Body of pancreas (tissue), 4 donors: ENCODE results near the gene TST.

Source experiments
- POLR2A ChIP-seq, 3 donors: fragments of 450-650 bp; IDR thresholded peaks; one replicate each; pipeline ENCODE4 v1.6.1; 2016; ENCODE audit warnings: antibody characterized with exemption in 3 of 3, mild to moderate bottlenecking in 2 of 3
- TF ChIP-seq, protein P1 (sequence below), 7 experiments: fragments of 450-650 bp in 4 of 7; fragments of 200-600 bp in 3 of 7; sonication (generic) in 3 of 7; IDR thresholded peaks; one replicate each; pipeline ENCODE4 v1.5.1; 2016 to 2019; ENCODE audit warnings: antibody characterized with exemption in 7 of 7

DNA sequence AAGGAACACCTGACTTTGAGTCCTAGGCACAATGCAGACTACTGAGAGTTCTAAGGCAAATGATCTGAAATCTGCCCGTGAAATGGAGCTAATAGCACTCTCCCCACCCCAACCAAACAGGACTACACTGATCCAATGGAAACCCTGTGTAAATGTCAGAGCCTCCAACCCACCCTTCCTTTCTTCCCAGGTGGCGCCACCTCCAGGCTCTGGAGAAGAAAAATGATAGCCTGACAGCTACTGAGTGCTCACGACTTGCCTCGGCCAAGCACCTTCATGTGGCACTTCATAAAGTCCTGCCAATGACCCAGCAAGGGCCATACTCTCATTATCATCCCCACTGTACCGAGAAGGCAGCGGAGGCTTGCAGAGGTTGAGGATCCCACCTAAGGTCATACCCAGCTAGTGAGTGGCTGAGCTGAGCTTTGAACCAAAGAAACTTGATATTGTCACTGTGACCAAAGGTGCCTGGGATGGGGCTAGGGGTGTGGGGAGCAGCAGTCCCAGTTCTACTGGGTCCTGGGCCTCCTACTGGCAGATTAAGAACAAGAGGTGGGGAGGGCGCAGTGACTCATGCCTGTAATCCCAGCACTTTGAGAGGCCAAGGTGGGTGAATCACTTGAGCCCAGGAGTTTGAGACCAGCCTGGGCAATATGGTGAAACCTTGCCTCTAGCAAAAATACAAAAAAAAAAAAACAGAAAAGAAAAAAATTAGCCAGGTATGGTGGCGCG is 20.5 kb downstream of the TST start:
- TF ChIP-seq, protein P1, sequence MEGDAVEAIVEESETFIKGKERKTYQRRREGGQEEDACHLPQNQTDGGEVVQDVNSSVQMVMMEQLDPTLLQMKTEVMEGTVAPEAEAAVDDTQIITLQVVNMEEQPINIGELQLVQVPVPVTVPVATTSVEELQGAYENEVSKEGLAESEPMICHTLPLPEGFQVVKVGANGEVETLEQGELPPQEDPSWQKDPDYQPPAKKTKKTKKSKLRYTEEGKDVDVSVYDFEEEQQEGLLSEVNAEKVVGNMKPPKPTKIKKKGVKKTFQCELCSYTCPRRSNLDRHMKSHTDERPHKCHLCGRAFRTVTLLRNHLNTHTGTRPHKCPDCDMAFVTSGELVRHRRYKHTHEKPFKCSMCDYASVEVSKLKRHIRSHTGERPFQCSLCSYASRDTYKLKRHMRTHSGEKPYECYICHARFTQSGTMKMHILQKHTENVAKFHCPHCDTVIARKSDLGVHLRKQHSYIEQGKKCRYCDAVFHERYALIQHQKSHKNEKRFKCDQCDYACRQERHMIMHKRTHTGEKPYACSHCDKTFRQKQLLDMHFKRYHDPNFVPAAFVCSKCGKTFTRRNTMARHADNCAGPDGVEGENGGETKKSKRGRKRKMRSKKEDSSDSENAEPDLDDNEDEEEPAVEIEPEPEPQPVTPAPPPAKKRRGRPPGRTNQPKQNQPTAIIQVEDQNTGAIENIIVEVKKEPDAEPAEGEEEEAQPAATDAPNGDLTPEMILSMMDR (IDR thresholded peaks at IDR 0.05) = no peak
- no peak for TF ChIP-seq POLR2A (IDR thresholded peaks at IDR 0.05)
